ENCODE measurements around the gene TRIP13.

- TF ChIP-seq CTCF (IDR thresholded peaks at IDR 0.05; ENCODE audit: poor library complexity, severe bottlenecking) (no peak), EZH2 (IDR thresholded peaks at IDR 0.05; ENCODE audit: borderline replicate concordance, insufficient read depth, low read length, poor library complexity, severe bottlenecking) (no peak), POLR2AphosphoS5 (IDR thresholded peaks at IDR 0.05) (no peak)
Measured at GRCh38 chr5:965604-966344, 73.1 kb downstream of the TRIP13 start.
